A673 (cell line): Measurements from ENCODE around the gene CLEC16A. TPM values are rescaled to one million over a fixed set of nuclear protein-coding genes. Genes with fewer than 3 reads are reported as not detected.

Experiments
- BruUV-seq: library from RNA; stranded (reverse); fragments of 400-500 nt; replicated peaks from 2 replicates; lab custom pipeline; 2021; lab: Mats Ljungman, UMichigan
- CTCF ChIA-PET: fragments of 300-600 bp; sonication (Branson Sonifier 250); formaldehyde crosslinking; loops from one replicate; lab custom pipeline; 2022; ENCODE audit warnings: antibody characterized with exemption; lab: Charles Lee
- POLR2A ChIA-PET: fragments of 300-600 bp; sonication (Branson Sonifier 250); formaldehyde crosslinking; loops from one replicate; lab custom pipeline; 2022; ENCODE audit warnings: antibody characterized with exemption; ENCODE audit not compliant: low non-redundant PET; lab: Charles Lee
- DNase-seq: peaks from one replicate; pipeline ENCODE4 v3.0.0-alpha.2; 2015; ENCODE audit warnings: low spot score
- H3K27ac ChIP-seq: fragments of 200-600 bp; sonication (generic); 2 replicates; pipeline ENCODE4 v1.5.1; 2016; ENCODE audit warnings: mixed run types, low read depth, mild to moderate bottlenecking, mixed read lengths, antibody characterized with exemption, low read length; ENCODE audit not compliant: poor library complexity, severe bottlenecking
- H3K27me3 ChIP-seq: fragments of 200-600 bp; sonication (generic); replicated peaks from 2 replicates; pipeline ENCODE4 v1.6.1; 2017; ENCODE audit warnings: mixed run types, low read depth, mild to moderate bottlenecking, mixed read lengths, antibody characterized with exemption, low read length; ENCODE audit not compliant: insufficient read depth, poor library complexity
- H3K36me3 ChIP-seq: fragments of 200-600 bp; sonication (generic); 2 replicates; pipeline ENCODE4 v1.6.1; 2016; ENCODE audit warnings: mixed run types, mild to moderate bottlenecking, mixed read lengths, antibody characterized with exemption, low read length; ENCODE audit not compliant: insufficient read depth, poor library complexity, severe bottlenecking
- H3K4me1 ChIP-seq: fragments of 200-600 bp; sonication (generic); 2 replicates; pipeline ENCODE4 v1.6.1; 2017; ENCODE audit warnings: mixed run types, mild to moderate bottlenecking, mixed read lengths, antibody characterized with exemption, low read length; ENCODE audit not compliant: insufficient read depth, poor library complexity, severe bottlenecking
- H3K4me3 ChIP-seq: fragments of 200-600 bp; sonication (generic); 2 replicates; pipeline ENCODE4 v1.5.1; 2016; ENCODE audit warnings: low read depth, mixed run types, mild to moderate bottlenecking, mixed read lengths, low read length; ENCODE audit not compliant: poor library complexity, severe bottlenecking
- H3K9me3 ChIP-seq: fragments of 200-600 bp; sonication (generic); 2 replicates; pipeline ENCODE4 v1.6.1; 2016; ENCODE audit warnings: mixed run types, low read depth, mild to moderate bottlenecking, mixed read lengths, antibody characterized with exemption, low read length; ENCODE audit not compliant: poor library complexity, severe bottlenecking
- EZH2 ChIP-seq: fragments of 200-600 bp; sonication (generic); IDR thresholded peaks from 2 replicates; pipeline ENCODE4 v1.6.1; 2017; ENCODE audit warnings: borderline replicate concordance, low read depth, mild to moderate bottlenecking, mixed read lengths, antibody characterized with exemption, low read length; ENCODE audit not compliant: poor library complexity, severe bottlenecking
- intact Hi-C: fragments of 100-400 bp; cut with micrococcal nuclease; formaldehyde crosslinking; loops from one replicate; pipeline ENCODE4 v1.10.0; 2022; ENCODE audit not compliant: unreplicated experiment
- total RNA-seq: library from RNA; stranded (reverse); gene quantifications from 2 replicates; pipeline ENCODE4 v1.2.3, GENCODE V29; 2021
- TF ChIP-seq, protein P1 (sequence below): fragments of 300-800, 200-600 bp; sonication (generic); conservative IDR thresholded peaks from 2 replicates; pipeline ENCODE4 v1.5.1; 2017; ENCODE audit warnings: low read depth, mild to moderate bottlenecking, antibody characterized with exemption, low read length, moderate library complexity, mixed read lengths

CLEC16A gene
- total RNA-seq, 1 experiment from 2014 or later, result 23.4 TPM

DNA sequence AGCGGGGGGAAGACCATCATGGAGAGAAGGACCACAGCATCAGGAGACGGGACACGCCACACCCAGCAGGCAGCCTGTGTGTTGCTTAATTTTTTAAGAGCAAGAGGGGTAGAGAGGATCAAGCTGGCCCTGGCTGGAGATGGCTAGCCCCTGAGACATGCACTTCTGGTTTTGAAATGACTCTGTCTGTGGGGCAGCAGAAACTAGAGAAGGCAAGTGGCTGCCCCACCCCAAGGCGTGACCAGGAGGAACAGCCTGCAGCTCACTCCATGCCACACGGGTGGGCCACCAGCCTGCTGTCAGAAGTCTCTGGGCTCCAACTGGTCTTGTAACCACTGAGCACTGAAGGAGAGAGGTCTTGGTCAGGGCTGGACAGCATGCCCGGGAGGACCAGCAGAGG lies 236.1 kb downstream of the CLEC16A start:
- H3K27me3 ChIP-seq, result no peaks in the 10 kb centered on the region
- intact Hi-C loops, result no loop called here
- no peak overlapping the region for H3K4me3 ChIP-seq
- POLR2A ChIA-PET, result no interaction called here
- no peaks in the 10 kb centered on the region for H3K36me3 ChIP-seq
- H3K4me1 ChIP-seq, result no peaks in the 10 kb centered on the region
- TF ChIP-seq, protein P1, sequence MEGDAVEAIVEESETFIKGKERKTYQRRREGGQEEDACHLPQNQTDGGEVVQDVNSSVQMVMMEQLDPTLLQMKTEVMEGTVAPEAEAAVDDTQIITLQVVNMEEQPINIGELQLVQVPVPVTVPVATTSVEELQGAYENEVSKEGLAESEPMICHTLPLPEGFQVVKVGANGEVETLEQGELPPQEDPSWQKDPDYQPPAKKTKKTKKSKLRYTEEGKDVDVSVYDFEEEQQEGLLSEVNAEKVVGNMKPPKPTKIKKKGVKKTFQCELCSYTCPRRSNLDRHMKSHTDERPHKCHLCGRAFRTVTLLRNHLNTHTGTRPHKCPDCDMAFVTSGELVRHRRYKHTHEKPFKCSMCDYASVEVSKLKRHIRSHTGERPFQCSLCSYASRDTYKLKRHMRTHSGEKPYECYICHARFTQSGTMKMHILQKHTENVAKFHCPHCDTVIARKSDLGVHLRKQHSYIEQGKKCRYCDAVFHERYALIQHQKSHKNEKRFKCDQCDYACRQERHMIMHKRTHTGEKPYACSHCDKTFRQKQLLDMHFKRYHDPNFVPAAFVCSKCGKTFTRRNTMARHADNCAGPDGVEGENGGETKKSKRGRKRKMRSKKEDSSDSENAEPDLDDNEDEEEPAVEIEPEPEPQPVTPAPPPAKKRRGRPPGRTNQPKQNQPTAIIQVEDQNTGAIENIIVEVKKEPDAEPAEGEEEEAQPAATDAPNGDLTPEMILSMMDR, result no peak
- no peak for TF ChIP-seq EZH2
- no peak for DNase-seq
- CTCF ChIA-PET, result no interaction called here
- H3K9me3 ChIP-seq, result no peaks in the 10 kb centered on the region
- no peak overlapping the region for H3K27ac ChIP-seq
- no TSS peak for BruUV-seq

DNA sequence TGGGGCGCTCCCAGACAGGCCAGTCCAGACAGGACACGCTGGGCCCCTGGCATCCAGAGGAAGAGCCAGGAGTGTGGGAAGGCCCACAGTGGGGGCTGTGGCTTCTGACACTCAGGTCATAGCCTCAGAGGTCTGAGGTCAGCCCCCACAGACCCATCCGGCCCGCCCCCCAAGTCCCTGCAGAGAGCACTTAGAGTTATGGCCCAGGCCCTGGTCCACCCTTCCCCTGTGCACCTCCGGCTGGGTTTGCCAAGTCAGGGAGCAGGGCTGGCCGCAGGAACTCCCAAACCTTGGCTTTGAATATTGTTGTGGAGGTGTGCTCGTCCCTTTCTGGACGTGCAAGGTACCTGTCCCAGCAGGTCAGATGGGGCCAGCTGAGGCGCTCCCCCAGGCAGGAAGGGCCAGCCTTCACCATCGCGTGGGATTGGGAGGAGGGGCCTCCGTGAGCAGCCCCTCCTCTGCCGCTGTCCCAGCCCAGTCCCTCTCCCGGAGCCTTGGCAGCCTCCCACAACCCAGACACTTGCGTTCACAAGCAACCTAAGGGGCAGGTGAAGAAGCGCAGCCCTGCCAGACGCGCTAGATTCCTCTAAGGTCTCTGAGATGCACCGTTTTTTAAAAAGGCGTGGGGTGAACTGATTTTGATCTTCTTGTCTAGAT lies 237.0 kb downstream of the CLEC16A start:
- intact Hi-C loops, result no loop called here

DNA sequence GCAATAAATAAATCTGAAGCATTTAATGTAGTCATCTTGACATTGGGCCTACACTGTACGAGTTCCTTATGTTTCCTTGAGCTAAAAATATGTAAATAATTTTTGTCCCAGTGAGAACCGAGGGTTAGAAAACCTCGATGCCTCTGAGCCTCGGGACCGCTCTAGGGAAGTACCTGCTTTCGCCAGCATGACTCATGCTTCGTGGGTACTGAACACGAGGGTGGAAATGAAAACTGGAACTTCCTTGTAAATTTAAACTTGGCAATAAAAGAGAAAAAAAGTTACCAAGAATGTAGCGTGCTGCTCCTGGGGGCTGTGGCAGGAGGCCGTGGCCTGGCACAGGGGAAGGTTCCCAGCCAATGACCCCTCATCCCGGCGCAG lies 237.5 kb downstream of the CLEC16A start:
- Histone ChIP-seq H3K4me3 (no peak overlapping the region), H3K27me3 (no peaks in the 10 kb centered on the region), H3K4me1 (no peaks in the 10 kb centered on the region), H3K27ac (no peak overlapping the region), H3K36me3 (no peaks in the 10 kb centered on the region), H3K9me3 (no peaks in the 10 kb centered on the region)
- no peak for DNase-seq
- BruUV-seq, result no TSS peak
- TF ChIP-seq, protein P1, result no peak
- TF ChIP-seq EZH2, result no peak
- intact Hi-C loops, result no loop called here
- ChIA-PET POLR2A (no interaction called here), CTCF (no interaction called here)

More for the DNA sequence above, 237.0 kb downstream of the CLEC16A start:
- Histone ChIP-seq H3K36me3 (no peaks in the 10 kb centered on the region), H3K27me3 (no peaks in the 10 kb centered on the region), H3K4me3 (no peak overlapping the region), H3K27ac (no peak overlapping the region), H3K4me1 (no peaks in the 10 kb centered on the region), H3K9me3 (no peaks in the 10 kb centered on the region)
- DNase-seq, result no peak
- CTCF ChIA-PET, result no interaction called here
- BruUV-seq, result no TSS peak
- no peak for TF ChIP-seq EZH2
- TF ChIP-seq, protein P1, result no peak
- POLR2A ChIA-PET, result no interaction called here
